ENCODE data around the gene FER1L5.
A peak's percentile ranks its signal among the peaks of the same experiment; 100 is the strongest.

The FER1L5 gene

GRCh38 chr2:96699021-96699420, 56.5 kb downstream of the FER1L5 start:
- no peak for DNase-seq

- DNase-seq, result no peak
These were observed 57.1 kb downstream of the FER1L5 start for GRCh38 chr2:96699621-96700020.

GRCh38 chr2:96700086-96700485, 57.5 kb downstream of the FER1L5 start:
- no peak for DNase-seq

GRCh38 chr2:96701636-96702035, 59.1 kb downstream of the FER1L5 start:
- DNase-seq, result no peak

- no peak for DNase-seq
These were observed 59.7 kb downstream of the FER1L5 start for GRCh38 chr2:96702098-96702785.

- no peak for DNase-seq
These were observed 60.6 kb downstream of the FER1L5 start for GRCh38 chr2:96703021-96703751.

GRCh38 chr2:96710985-96711384, 68.4 kb downstream of the FER1L5 start:
- DNase-seq, result no peak

GRCh38 chr2:96715658-96716057, 73.1 kb downstream of the FER1L5 start:
- DNase-seq, result no peak

- DNase-seq, result no peak
These were observed 73.8 kb downstream of the FER1L5 start for GRCh38 chr2:96716388-96716787.

GRCh38 chr2:96726131-96726530, 83.6 kb downstream of the FER1L5 start:
- DNase-seq, result no peak

- DNase-seq, result no peak
These were observed 84.9 kb downstream of the FER1L5 start for GRCh38 chr2:96727431-96727830.

- no peak for DNase-seq
These were observed 87.2 kb downstream of the FER1L5 start for GRCh38 chr2:96729748-96730147.

GRCh38 chr2:96730212-96730611, 87.6 kb downstream of the FER1L5 start:
- DNase-seq, result no peak

- DNase-seq, result peak; percentile 32
These were observed 91.4 kb downstream of the FER1L5 start for GRCh38 chr2:96733931-96734330.

GRCh38 chr2:96734880-96735583, 92.5 kb downstream of the FER1L5 start:
- peak; percentile 18 for DNase-seq

GRCh38 chr2:96737251-96737650, 94.7 kb downstream of the FER1L5 start:
- DNase-seq, result no peak

- peak; percentile 12 for DNase-seq
These were observed 95.3 kb downstream of the FER1L5 start for GRCh38 chr2:96737831-96738230.

GRCh38 chr2:96739076-96739632, 96.6 kb downstream of the FER1L5 start:
- no peak for DNase-seq

GRCh38 chr2:96739633-96740428, 97.3 kb downstream of the FER1L5 start, which contains the start of gene LMAN2L:
LMAN2L (minus strand) TSS chr2:96740064; CDS start chr2:96740040, 24 bp downstream.
- DNase-seq, result peak; percentile 98

GRCh38 chr2:96747061-96747617, 104.6 kb downstream of the FER1L5 start:
- DNase-seq, result no peak

GRCh38 chr2:96751800-96752199, 109.2 kb downstream of the FER1L5 start:
- DNase-seq, result no peak

GRCh38 chr2:96753661-96754282, 111.2 kb downstream of the FER1L5 start:
- no peak for DNase-seq
